Activated T-cell treated with anti-CD3 and anti-CD28 coated beads for 1 hour (primary cell): ENCODE measurements around the gene DMRT1.

Source experiments
- DNase-seq: peaks from one replicate; pipeline ENCODE4 v3.0.0-alpha.2; 2020; ENCODE audit warnings: low read depth

DMRT1 gene

DNA sequence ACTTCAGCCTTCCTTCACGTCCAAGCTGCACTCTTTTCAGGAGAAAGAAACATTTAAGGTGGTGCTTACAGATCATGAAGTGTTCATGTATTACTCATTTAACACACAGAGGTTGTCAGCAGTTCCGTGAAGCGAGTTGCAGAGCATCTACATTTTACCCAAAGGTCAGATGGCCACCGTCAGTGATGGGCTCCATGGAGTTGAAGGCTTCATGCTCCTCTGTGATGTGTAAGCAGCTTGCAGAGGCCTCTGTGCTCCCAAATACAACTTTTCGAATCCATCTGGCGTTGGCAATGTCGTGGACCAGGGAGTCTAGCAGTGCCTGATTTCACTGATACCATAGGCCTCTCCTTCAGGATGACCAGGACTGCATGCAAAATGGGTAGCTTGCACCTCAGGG is 81.2 kb downstream of the DMRT1 start:
- no peak for DNase-seq

DNA sequence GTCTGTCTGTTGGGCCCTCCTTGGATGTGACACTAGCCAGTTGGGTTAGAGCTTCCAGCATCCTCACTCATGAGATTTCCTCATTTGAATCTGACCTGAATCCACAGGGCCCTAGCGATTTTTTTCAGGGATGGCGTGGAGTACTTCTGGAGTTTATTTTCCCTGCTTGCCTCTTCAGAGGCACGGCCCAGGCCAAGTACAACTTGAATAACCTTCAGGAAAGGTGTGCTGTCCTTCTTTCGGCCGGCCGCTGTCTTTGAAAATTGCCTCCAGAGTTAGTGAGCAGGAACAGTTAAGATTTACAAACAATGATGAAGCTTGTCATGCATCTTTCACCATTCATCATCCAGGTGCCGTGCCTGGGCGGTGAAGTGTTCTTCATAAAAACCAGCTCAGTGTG is 85.5 kb downstream of the DMRT1 start:
- no peak for DNase-seq

DNA sequence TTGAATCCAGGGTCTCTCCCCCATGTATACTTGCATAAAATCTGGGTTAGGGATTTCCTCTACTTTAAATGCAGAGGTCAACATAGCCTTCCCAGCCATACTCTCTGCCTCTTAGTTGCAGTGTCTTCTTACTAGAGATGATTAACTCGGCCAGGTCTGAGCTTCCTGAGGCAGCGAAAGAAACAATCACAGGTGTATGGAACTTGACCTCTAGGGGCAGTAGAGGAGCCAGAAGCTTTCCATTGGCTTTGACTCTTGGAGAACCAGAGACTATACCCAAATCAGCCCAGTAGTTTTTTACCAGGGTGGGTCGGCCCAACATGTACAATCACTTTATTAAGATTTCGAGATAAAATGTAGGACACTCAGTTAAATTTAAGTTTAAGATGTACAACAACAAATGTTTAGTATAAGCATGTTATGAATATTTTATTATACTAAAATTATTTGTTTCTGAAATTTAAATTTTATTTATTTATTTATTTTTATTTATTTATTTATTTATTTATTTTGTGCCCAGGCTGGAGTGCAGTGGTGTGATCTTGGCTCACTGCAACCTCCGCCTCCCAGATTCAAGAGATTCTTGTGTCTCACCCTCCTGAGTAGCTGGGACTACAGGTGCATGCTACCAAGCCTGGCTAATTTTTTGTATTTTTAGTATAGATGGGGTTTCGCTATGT is 87.0 kb downstream of the DMRT1 start:
- no peak for DNase-seq

DNA sequence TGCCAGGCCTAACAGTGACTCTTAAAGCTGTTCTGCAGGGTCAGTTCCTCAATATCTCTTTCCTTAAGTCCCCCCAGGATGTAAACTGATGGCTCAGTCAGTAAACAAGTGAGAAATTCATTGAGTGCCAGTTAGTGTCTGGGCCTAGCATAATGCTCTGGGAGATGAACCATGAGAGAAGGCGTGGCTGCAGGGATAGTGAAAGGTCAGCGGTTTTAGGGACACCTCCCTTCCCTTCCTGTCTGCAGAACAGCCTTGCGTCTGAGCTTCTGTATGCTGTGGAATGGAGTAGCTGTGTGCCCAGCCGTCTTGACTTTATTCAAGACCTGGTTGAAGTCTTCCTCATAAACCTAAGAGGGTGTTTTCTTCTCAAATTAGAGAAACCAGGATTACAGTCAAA is 88.2 kb downstream of the DMRT1 start:
- no peak for DNase-seq

DNA sequence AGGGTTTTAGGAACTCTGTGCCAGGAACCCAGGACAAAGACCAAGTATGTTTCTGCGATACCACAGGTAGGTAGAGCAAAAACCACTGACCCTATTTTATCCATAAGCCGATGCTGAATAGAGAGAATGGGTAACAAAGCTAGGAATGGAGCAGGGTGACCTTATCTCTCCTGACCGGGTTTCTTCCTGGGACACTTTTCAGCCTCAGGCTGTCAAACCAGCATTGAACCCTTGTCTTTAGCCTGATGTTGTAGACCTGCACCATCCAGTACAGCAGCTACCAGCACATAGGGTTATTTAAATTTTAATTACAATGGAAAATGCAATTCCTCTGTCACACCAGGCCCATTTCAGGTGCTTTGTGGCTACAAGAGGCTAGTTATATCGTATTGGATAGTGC is 91.9 kb downstream of the DMRT1 start:
- no peak for DNase-seq

DNA sequence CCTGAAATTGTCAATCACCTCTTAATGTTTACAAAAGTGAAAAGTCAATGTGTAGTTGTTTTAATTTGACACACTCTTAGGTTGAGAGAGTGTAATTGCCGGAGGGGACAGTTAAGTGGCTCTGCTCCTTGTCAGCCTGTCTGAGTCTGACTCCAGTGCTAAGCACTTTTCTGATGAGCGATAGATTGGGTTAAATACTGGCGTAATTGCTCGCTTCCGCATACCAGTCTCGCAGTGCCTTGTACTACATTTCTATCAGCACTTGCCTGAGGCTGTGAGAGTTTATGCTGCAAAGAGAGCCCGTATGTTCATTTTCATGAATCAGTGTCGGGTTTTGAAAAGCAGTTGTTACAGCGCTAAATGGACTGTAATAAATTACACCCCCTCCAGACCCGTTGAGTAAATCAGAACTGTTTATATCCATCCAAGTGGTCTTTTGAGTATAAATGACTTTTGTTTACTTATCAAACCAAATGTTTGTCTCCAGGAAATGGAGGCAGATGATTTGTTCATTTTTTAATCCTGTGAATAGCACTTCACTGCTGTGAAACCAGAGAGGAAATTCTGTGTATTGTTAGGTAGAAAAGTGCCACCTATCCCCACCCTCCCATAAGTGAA is 94.0 kb downstream of the DMRT1 start:
- DNase-seq = no peak

DNA sequence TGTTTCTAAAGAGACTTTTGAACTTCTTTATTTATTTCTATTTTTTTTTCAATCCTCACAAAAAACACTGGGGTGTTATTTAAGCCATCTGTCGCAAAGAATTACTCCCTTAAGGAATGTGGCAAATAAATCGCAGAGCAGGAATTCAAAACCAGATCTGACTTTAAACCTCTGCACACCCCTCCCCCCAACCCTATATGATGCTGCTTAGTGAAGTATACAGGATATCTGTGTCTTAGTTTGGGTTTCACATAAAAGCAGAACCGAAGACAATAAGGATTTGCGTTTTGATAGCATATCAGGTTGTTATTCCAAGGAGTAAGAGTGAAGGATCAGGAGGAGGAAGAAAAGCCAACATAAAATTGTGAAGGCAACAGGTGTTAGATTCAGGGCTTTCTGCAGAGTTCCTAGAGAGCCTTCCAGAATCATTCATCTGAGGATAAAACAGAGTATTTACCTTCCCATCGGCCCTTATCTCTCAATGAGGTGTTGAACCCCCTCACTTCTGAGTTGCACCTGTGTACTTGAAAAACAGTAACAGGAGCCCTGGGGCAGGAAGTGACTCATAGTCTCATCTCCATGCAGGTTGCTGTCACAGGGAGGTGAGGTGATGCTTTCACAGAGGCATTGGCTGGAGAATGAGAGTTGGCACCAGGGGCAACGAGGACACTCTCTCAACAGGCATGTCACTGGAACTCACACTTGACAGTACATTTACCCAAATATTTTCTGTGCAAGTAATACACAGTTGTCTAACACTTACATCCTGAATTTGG is 101.5 kb downstream of the DMRT1 start:
- no peak for DNase-seq

DNA sequence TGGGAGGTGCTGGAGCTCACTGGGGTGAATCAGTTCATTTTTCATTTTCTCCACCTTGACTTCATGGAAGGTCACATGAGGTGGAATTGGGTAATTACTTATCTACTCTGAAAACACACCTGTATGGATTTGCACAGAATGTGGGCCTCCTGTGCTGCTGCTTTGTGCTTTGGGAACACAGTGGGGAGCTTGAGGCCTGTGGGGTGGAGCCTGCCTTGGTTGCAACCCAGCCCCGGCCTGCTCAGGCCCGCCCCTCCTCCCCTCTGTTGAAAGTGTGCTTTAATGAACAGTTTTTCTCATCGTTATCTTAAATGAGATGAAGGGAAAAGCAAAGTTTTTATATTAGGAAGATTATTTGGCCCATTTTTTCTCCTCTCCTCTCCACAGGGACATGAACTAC is 106.5 kb downstream of the DMRT1 start:
- no peak for DNase-seq

DNA sequence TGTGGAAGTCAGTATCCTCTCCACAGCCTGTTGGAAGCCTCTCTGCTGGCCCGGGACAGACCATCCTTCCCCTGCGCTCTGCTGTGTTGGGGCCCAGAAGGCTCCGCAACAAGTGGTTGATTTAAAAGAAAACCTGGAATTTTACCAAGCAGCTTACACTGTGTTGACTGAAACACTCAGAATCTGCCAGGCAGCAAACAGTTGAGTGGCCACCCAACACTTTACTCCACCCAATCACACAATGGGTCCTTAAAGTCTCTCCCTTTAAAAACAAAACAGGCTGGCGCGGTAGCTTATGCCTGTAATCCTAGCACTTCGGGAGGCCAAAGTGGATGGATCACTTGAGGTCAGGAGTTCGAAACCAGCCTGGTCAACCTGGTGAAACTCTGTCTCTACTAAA is 107.0 kb downstream of the DMRT1 start:
- DNase-seq = no peak

DNA sequence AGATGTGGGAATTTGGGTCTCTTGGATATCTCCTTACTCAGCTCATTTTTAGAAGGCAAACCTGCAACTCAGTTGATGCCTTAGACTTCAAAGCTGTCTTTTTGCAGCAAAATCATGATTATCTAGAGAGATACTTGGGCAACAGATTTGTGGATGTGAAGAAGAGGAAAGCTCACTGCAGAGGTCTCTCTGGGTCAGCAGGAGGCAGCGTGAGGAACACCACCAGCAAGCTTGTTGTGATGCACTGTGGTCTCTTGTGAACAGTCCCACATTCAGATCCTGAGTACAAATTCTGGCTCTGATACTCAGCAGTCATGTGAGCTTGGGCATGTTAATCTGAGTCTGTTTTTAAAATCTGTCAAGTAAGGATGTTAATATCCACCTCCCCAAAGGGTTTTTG is 108.6 kb downstream of the DMRT1 start:
- DNase-seq = no peak

DNA sequence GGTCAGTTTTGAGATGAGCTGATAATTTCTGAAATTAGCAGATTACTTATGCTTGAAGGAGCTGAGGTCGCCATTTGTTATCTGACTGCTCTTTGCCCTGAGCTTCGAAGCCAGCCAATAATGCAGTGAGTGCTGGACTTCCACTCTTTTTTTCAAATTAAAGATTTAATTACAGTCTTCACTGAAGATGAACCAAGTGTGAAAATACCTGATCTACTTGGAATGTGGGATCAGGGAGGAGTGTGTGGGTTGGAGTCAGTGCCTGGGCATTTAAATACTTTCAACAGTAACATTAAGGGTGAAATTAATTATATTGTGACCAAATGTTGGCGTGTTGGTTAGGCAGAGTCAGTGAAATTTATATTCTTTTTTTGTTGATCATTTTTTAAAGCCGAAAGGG is 111.0 kb downstream of the DMRT1 start:
- DNase-seq = no peak

DNA sequence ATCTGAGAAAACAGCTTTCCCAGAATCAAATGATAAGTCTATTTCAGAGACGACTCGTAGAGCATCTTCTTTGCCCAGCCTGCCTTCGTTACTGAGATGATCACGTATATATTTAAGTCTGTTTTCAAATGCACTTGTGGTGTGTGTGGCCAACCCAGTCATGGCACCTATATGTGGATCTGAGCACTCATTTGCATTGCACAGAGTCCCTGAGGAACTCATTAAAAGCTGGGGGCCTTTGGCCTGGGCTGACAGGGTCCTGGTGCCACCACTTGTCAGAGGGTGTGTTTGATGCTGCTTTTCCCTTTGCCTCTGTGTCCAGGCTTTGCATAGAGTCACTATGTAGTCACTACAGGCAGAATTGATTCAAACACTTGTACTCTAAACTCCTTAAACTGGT is 117.6 kb downstream of the DMRT1 start:
- DNase-seq = no peak

DNA sequence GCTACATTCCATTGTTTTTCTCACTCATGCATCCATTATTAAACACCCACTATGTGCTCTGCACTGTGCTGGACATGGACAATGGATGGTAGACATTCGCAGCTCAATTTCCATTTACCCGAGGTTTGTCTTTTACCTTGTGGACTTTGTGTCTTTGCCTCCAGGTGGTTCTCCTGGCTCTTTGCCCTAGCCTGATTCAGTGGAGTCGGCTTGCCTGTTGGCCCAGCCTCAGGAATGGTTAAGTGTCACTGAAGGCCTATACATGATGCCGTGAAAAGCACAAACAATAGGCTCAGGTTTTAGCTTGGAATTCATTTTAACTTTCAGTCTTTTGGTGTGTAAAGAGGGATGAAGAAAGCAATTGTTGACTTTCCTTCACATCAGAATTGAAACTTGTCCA is 118.4 kb downstream of the DMRT1 start:
- DNase-seq = no peak

DNA sequence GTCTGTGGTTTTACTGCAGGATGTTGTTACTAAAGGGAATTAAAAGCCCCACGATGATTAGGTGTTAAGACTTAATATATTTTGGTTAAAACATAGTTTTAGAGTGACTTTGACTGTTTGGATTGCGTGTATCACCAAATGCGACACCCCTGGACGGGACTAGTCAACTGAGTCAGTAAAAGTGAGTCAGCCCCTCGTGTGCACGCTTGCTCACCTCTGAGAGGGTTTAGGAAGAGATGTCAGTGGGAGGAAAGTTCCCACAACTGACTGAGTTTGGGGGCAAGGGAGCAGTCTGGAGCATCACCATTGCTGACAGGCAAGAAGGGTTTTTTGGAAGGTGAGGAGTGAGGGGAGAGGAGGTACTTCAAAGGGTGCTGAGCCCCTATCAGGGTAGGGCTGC is 120.5 kb downstream of the DMRT1 start:
- no peak for DNase-seq

DNA sequence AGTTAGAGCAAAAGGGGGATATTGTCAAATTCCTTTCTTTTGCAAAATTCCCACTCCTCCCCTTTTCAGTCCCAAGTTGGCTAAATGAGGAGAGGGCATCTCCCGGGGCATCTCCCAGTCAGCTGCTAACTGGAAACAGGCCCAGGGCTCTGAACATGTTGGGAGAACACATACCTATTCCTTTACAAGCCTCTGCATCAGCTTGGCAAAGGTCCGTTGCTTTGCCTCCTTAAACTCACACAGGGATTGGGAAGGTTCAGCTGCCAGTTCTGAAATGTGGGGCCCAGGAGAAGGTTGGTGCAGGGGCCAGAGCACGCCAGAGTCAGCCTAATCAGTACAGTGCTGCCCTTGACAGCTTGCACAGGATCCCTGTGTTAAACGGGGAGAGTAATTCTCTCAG is 124.0 kb downstream of the DMRT1 start:
- no peak for DNase-seq

DNA sequence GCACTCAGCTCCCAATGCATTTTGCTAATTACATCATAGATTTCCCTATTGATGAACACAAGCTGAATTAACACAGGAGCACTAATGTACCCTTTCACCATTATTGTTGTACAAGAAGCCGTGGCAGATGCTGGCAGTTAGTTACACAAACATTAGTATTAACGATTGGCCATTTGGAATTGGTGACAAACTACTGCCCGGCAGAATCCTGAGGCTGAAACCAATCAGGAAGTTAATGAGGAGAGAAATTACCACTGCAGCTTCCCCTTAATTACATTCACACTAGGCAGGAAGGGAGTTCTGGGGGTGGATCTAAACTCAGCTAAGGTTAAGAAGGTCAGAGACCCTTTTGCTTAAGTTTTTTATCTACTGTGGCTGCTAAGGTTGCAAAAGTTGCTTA is 125.4 kb downstream of the DMRT1 start:
- no peak for DNase-seq

DNA sequence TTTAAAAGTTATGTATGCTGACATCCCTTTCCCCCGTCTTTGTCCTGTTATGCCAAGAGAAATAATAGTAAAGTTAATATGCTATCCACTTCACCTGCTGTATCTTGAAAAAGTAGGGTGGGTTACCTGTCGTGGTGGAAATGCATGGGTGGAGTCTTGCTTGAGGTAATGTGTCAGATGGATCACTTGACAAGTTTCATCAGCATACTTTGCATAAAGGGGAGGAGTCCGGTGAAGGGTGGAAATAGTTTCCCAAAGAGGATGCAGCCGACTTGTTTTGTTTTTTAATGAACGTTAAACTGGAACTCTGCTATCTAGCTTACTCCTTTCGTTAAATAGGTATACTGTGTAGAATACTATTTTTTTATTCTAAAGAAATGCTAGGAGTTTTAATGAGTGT is 125.9 kb downstream of the DMRT1 start:
- no peak for DNase-seq

DNA sequence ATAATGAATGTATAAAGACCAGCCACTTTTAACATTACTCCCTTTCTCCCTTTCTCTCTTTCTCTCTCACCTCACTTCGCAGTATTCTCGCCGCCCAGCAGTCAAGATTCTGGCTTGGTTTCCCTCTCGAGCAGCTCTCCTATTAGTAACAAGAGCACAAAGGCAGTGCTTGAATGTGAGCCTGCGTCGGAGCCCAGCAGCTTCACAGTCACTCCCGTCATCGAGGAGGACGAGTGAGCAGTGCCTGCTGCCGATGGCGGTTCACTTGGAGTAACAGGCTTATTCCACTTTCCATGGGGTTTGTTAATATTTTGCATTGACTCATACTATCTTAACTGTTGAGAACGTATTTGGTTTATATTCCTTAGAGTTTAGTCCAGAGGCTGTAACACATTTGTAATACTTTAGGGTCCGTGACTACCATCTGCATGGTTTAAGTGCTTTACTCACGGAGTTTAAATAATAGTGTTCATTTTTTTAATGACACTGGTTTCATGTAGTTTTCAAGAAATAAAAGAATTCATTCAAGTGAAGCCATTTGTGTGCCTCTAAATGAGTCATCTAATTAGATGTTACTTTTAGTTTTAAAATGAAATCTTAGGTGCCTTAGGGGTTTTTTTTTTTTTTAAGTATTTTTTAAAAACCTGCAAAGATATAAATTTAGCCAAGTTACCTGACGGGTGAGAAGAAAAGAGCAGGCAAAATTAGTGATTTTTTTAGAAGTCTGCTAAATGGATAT is 126.6 kb downstream of the DMRT1 start:
- DNase-seq = no peak

DNA sequence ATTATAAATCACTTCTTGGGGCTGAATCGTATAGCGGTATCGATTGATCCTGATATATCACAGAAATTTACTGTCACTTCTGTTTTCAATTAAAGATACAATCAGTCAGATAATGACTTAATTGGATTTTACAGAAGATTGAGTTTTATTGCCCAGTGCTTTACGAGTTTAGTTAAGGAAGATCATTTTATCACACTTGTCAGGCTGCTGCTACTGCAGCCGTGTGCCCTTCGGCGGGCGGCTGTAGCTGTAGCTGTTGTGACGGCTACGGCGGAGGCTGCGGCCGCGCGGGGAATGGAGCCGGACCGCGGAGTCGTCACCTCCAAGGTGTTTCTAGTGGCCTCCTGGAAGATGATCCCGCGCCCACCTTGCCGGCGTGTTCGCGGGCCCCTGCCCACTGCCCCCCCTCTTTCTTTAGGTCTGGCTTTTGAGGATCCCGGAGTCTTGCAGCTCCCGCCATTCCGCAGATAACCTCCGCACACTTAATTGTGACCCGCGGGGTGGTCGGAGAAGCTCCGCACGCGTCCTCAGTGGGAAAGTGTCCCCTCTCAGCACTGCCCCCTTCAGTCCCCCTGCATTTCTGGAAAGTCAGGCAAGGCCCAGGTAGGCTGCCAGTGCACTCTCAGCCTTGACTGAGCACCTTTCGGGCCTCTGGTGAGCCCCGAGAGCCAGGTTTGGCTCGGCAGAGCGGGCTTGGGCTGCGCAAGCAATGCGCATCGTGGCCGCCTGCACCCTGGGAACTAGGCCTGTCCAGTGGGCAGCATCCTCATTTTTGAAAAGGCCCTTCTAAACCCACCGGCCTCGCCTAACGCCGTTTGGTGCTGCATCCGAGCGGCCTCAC is 128.0 kb downstream of the DMRT1 start:
- no peak for DNase-seq

DNA sequence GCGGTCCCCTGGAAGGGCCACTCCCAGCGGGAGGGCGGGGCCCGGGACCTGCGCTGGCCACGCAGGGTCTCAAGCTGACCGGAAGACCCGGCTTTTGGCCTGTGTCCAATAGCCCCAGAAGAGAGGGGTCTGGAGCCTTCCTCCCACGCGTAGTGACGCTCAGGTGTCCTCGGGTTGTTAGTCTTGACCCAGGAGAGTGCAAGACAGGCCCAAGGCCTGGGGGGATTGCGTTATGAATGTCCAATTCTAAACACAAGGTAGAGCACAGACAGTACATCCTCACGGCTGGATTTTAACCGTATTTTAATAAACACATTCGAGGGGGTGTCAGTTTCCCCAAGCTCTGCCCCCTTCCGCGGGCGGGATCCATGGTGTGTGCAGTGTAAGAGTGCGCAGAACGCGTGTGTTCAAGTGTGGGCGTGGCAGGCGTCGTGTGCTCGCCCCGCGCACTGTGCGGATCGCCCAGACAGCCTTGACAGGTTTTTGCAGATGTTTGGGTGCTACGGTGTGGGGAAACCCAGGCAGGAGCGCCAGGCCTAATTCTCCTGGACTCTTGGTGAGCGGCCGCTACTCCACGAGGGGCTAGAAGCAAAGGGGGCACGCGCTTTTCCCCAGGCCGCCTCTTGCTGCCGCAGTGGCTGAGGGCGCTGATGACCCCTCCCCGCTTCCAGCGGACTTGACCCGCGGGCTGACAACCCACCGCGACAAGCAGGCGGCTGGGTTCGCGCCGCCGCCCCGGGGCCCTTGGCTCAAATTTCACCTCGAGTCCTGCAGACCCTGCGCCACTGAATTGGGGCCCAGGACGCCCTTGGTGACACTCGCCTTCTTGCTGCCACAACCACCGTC is 128.9 kb downstream of the DMRT1 start:
- DNase-seq = no peak

DNA sequence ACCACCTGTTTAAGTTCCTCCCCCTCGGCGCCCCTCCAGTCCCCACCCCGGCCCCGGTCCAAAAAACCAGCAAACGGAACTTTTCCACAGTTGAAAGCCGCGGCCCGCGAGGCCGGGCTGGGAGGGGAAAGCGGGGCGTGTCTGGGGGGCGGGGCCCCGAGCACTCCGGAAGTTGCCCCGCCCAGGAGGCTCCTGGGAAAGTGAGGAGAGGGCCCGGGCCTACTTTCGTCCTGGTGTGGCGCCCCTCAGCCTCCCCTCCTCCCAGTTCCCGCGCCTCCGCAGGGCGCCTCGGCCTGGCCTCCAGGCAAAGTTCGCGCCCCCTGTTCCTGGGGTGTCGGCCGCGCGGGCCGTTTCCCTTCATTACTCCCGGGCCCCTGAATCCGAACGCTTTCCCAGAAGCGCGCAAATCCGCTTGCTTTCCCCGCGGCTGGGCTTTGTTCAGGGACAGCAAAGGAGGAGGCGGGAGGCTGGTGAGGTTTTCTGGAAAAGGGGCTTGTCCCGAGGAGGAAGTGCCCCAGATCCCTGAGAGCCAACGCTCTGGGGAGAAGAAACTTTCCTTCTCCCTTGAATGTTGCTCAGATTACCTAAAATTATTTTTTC is 130.5 kb downstream of the DMRT1 start:
- no peak for DNase-seq
